ENCODE results near the gene KIF16B. TPM values are rescaled to one million over a fixed set of nuclear protein-coding genes. Genes with fewer than 3 reads are reported as not detected.

Gene KIF16B
- total and polyA plus RNA-seq, 2 of the 13 experiments (the other 11 are each of a cell fraction or from before 2014, with no cell fraction given), result 6.9 to 18.0 TPM

GRCh38 chr20:16553684-16554083 is 19.6 kb downstream of the KIF16B start (continued):
- TF ChIP-seq, protein P1, sequence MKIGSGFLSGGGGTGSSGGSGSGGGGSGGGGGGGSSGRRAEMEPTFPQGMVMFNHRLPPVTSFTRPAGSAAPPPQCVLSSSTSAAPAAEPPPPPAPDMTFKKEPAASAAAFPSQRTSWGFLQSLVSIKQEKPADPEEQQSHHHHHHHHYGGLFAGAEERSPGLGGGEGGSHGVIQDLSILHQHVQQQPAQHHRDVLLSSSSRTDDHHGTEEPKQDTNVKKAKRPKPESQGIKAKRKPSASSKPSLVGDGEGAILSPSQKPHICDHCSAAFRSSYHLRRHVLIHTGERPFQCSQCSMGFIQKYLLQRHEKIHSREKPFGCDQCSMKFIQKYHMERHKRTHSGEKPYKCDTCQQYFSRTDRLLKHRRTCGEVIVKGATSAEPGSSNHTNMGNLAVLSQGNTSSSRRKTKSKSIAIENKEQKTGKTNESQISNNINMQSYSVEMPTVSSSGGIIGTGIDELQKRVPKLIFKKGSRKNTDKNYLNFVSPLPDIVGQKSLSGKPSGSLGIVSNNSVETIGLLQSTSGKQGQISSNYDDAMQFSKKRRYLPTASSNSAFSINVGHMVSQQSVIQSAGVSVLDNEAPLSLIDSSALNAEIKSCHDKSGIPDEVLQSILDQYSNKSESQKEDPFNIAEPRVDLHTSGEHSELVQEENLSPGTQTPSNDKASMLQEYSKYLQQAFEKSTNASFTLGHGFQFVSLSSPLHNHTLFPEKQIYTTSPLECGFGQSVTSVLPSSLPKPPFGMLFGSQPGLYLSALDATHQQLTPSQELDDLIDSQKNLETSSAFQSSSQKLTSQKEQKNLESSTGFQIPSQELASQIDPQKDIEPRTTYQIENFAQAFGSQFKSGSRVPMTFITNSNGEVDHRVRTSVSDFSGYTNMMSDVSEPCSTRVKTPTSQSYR (CRISPR knock-in tag; IDR thresholded peaks at IDR 0.05; ENCODE audit: borderline replicate concordance), result peak; percentile 92
- TF ChIP-seq, protein P2, sequence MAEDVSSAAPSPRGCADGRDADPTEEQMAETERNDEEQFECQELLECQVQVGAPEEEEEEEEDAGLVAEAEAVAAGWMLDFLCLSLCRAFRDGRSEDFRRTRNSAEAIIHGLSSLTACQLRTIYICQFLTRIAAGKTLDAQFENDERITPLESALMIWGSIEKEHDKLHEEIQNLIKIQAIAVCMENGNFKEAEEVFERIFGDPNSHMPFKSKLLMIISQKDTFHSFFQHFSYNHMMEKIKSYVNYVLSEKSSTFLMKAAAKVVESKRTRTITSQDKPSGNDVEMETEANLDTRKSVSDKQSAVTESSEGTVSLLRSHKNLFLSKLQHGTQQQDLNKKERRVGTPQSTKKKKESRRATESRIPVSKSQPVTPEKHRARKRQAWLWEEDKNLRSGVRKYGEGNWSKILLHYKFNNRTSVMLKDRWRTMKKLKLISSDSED (CRISPR knock-in tag; IDR thresholded peaks at IDR 0.05), result no peak

DNA sequence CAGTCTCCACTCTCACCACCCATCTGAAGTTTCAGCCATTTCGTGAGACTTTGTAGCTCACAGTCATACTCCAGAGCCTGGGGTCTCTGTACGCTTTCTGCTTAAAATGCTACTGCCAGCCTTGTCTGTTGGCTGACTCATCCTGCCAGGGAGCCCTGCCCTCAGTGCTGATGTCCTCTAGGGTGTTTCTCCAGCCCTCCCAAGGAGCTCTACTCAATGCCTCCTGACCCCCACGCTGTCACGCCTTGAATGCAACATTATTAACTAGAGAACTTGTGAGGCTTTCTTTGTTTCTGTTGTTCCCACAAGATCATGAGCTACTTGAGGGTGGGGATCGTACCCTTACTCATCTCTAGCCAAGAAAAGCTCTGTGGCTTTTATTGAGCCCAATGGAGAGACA is 20.1 kb downstream of the KIF16B start:
- no TSS peak for BruUV-seq (replicated peaks)
- Histone ChIP-seq H3K9ac (ENCODE audit: insufficient read depth, low read depth, low read length) (no peak overlapping the region), H3K4me2 (ENCODE audit: low read depth, low read length) (no peak overlapping the region), H2AFZ (ENCODE audit: low read length) (no peak overlapping the region), H3K79me2 (ENCODE audit: insufficient read depth, low read length) (peaks cover 3% of the 10 kb centered on the region), H3K4me1 (ENCODE audit: insufficient read depth, low read length) (peaks cover 8% of the 10 kb centered on the region), H3K9me3 (ENCODE audit: low read length) (no peaks in the 10 kb centered on the region), H3K27me3 (ENCODE audit: control insufficient read depth in 1 of 2, insufficient read depth in 2 of 2, low read length in 2 of 2) (no peaks in the 10 kb centered on the region), H3K4me3 (replicated peaks in 1 of 3; ENCODE audit: insufficient read depth in 1 of 3, low read depth in 2 of 3, low read length in 3 of 3) (no peak overlapping the region), H3K36me3 (replicated peaks in 1 of 2; ENCODE audit: control insufficient read depth in 1 of 2, insufficient read depth in 2 of 2, low read length in 2 of 2) (0 out of 5 replicates have a peak, but pooled peaks cover 0 to 1% of the 10 kb centered on the region in 2 experiments), H4K20me1 (ENCODE audit: insufficient read depth, low read length) (no peaks in the 10 kb centered on the region), H3K27ac (ENCODE audit: extremely low read length, insufficient read depth, low read length) (no peak overlapping the region)
- no peak for DNase-seq (ENCODE audit: low spot score)
- TF ChIP-seq, protein P3, sequence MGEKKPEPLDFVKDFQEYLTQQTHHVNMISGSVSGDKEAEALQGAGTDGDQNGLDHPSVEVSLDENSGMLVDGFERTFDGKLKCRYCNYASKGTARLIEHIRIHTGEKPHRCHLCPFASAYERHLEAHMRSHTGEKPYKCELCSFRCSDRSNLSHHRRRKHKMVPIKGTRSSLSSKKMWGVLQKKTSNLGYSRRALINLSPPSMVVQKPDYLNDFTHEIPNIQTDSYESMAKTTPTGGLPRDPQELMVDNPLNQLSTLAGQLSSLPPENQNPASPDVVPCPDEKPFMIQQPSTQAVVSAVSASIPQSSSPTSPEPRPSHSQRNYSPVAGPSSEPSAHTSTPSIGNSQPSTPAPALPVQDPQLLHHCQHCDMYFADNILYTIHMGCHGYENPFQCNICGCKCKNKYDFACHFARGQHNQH (CRISPR knock-in tag; IDR thresholded peaks at IDR 0.05), result no peak
- no peak for TF ChIP-seq ZNF251 (CRISPR knock-in tag; IDR thresholded peaks at IDR 0.05)
- TF ChIP-seq ZMYM3 (CRISPR knock-in tag; IDR thresholded peaks at IDR 0.05), result no peak
- no peak for TF ChIP-seq ZNF530 (CRISPR knock-in tag; IDR thresholded peaks at IDR 0.05; ENCODE audit: low read depth)
- no peak for TF ChIP-seq ZNF460 (CRISPR knock-in tag; IDR thresholded peaks at IDR 0.05; ENCODE audit: borderline replicate concordance)
- no peak for TF ChIP-seq ZNF317 (CRISPR knock-in tag; IDR thresholded peaks at IDR 0.05)
- TF ChIP-seq ZNF232 (CRISPR knock-in tag; IDR thresholded peaks at IDR 0.05; ENCODE audit: borderline replicate concordance), result no peak
- no peak for TF ChIP-seq ATF1 (CRISPR knock-in tag; IDR thresholded peaks at IDR 0.05)
- no peak for TF ChIP-seq PREB (CRISPR knock-in tag; IDR thresholded peaks at IDR 0.05)
- TF ChIP-seq, protein P4, sequence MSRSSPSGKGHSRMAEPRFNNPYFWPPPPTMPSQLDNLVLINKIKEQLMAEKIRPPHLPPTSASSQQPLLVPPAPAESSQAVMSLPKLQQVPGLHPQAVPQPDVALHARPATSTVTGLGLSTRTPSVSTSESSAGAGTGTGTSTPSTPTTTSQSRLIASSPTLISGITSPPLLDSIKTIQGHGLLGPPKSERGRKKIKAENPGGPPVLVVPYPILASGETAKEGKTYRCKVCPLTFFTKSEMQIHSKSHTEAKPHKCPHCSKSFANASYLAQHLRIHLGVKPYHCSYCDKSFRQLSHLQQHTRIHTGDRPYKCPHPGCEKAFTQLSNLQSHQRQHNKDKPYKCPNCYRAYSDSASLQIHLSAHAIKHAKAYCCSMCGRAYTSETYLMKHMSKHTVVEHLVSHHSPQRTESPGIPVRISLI (CRISPR knock-in tag; IDR thresholded peaks at IDR 0.05; ENCODE audit: borderline replicate concordance), result no peak
- ATAC-seq, result no peak
- in situ Hi-C loops (cut with HindIII; ENCODE audit: extremely low pct_ligation_motif_present, low pct_unique_long_range_greater_than_20kb) (no loop called here), intact Hi-C loops (cut with micrococcal nuclease; ENCODE audit: unreplicated experiment) (no loop called here)
- ChIA-PET CTCF (ENCODE audit: low intra/inter-chr PET ratio, low total read pairs) (no interaction called here), POLR2A (no interaction called here)
- WGBS (ENCODE audit: low lambda C conversion rate), result 97% methylated on average over 5 of the region's 5 CpGs
- FAIRE-seq, result no peak
